NB4 (cell line): ENCODE measurements around the gene SH3D19.

Experiments
- DNase-seq: peaks from one replicate; pipeline ENCODE4 v3.0.0; 2010; ENCODE audit warnings: low read depth
- H3K4me3 ChIP-seq: one replicate; pipeline ENCODE4 v1.5.1; 2011; ENCODE audit warnings: mild to moderate bottlenecking, low read depth, low read length, moderate library complexity
- MYC ChIP-seq: IDR thresholded peaks from 2 replicates; pipeline ENCODE4 v1.6.1; 2011; ENCODE audit warnings: low read depth, low read length
- POLR2A ChIP-seq: IDR thresholded peaks from 2 replicates; pipeline ENCODE4 v1.6.1; 2011; ENCODE audit warnings: mild to moderate bottlenecking; ENCODE audit not compliant: insufficient read length; ENCODE audit errors: extremely low read depth
- TF ChIP-seq, protein P1 (sequence below): IDR thresholded peaks from one replicate; pipeline ENCODE4 v1.5.1; 2012; ENCODE audit warnings: low read depth, low read length
- TF ChIP-seq, protein P2 (sequence below): IDR thresholded peaks from 2 replicates; pipeline ENCODE4 v1.6.1; 2011; ENCODE audit warnings: low read depth, low read length

Gene SH3D19

DNA sequence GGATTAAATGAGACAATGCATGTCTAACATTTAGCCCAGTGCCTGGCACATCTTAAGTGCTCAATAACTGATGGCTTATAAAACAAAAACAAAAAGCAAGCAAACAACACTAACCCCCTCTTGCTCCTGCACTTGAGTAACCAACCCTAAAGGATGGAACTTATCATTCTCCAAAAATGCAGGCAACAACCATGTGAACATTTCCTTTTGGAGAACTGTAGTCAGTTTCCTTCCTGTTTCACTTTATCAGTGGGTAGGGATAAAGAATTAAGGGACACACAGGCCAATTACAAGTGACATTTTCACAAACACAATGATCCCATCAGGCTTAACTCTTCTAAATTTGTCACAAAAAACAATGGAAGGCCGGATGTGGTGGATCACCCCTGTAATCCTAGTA lies 195.6 kb downstream of the SH3D19 start:
- DNase-seq: no peak
- TF ChIP-seq, protein P1, sequence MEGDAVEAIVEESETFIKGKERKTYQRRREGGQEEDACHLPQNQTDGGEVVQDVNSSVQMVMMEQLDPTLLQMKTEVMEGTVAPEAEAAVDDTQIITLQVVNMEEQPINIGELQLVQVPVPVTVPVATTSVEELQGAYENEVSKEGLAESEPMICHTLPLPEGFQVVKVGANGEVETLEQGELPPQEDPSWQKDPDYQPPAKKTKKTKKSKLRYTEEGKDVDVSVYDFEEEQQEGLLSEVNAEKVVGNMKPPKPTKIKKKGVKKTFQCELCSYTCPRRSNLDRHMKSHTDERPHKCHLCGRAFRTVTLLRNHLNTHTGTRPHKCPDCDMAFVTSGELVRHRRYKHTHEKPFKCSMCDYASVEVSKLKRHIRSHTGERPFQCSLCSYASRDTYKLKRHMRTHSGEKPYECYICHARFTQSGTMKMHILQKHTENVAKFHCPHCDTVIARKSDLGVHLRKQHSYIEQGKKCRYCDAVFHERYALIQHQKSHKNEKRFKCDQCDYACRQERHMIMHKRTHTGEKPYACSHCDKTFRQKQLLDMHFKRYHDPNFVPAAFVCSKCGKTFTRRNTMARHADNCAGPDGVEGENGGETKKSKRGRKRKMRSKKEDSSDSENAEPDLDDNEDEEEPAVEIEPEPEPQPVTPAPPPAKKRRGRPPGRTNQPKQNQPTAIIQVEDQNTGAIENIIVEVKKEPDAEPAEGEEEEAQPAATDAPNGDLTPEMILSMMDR: no peak
- TF ChIP-seq POLR2A (no peak), MYC (no peak)
- TF ChIP-seq, protein P2, sequence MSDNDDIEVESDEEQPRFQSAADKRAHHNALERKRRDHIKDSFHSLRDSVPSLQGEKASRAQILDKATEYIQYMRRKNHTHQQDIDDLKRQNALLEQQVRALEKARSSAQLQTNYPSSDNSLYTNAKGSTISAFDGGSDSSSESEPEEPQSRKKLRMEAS: no peak
- H3K4me3 ChIP-seq: no peak overlapping the region

DNA sequence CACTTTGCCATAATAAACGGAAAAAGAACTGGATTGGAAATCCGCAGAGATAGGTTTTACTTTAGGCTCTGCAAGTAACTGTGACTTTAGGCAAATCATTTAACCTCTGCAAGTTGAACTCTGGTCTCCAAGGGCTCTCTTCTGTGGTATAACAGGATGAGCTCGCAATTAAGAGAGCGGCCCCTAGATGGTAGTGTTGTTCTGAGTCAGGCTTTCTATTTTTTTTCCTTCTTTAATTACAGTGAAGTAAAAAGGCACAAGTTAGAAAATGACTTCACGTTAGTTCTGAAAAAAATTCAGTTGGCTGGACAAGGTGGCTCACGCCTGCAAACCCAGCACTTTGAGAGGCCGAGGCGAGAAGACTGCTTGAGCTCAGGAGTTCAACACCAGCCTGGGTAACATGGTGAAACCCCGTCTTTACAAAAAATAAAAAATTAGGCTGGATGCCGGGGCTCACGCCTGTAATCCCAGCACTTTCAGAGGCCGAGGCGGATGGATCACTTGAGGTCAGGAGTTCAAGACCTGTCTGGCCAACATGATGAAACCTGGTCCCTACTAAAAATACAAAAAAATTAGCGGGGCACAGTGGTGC lies 207.9 kb downstream of the SH3D19 start:
- H3K4me3 ChIP-seq: no peak overlapping the region
- peak; percentile 71 for DNase-seq
- TF ChIP-seq, protein P1: peak; percentile 71
- TF ChIP-seq, protein P2: no peak
- no peak for TF ChIP-seq POLR2A

DNA sequence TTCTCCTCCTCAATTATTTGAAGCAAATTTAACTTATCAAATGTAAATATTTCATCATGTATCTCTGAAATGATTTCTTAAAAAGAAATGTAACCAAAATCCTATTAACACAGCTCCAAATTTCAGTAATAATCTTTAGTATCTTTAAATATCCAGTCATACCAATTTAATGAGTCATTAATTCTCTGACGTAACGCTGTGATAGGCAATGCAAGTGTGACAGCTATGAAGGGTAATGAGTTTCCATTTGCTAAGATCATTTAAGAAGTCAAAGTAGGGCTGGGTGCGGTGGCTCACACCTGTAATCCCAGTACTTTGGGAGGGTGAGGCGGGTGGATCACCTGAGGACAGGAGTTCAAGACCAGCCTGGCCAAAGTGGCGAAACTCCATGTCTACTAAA lies 210.4 kb downstream of the SH3D19 start:
- H3K4me3 ChIP-seq: no peak overlapping the region
- TF ChIP-seq, protein P2: no peak
- TF ChIP-seq POLR2A (no peak), MYC (no peak)
- TF ChIP-seq, protein P1: no peak
- DNase-seq: no peak

DNA sequence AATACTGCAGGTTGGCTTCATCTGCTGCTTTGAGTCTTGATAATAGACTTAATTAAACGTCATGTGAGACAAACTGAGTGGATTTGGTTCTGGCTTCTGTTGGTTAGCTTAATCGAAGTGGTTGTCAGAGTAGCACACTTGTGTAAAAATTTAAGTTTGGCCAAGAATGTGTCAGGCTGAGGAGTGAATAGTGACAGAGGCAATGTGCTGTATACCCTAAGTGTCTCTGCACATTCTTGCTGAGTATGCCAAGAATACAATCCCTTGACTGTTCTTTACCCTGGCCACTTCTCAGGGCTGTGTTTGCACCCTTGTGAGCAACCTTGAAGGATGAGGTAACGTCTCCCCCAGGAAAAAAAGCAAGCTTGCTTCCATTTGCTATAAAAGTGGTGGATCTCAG lies 211.1 kb downstream of the SH3D19 start:
- H3K4me3 ChIP-seq: no peak overlapping the region
- no peak for DNase-seq
- TF ChIP-seq POLR2A (no peak), MYC (no peak)
- TF ChIP-seq, protein P1: no peak
- TF ChIP-seq, protein P2: no peak

DNA sequence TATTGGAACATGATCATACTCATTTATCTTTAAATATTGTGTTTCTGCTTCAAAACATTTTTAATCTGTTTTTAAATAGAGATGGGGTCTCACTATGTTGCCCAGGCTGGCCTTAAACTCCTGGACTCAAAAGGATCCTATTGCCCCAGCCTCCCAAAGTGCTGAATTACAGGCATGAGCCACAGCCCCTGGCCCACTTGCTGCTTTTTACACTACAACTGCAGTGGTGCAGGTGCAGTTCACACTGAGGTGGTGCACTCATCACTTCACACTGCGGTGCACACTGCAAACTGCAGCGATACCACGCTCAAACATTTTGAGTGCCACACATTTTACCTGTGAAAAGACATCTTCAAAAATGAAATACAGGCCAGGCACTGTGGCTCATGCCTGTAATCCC lies 215.2 kb downstream of the SH3D19 start:
- DNase-seq: no peak
- TF ChIP-seq, protein P2: no peak
- TF ChIP-seq MYC: no peak
- TF ChIP-seq, protein P1: no peak
- no peak for TF ChIP-seq POLR2A
- H3K4me3 ChIP-seq: no peak overlapping the region

DNA sequence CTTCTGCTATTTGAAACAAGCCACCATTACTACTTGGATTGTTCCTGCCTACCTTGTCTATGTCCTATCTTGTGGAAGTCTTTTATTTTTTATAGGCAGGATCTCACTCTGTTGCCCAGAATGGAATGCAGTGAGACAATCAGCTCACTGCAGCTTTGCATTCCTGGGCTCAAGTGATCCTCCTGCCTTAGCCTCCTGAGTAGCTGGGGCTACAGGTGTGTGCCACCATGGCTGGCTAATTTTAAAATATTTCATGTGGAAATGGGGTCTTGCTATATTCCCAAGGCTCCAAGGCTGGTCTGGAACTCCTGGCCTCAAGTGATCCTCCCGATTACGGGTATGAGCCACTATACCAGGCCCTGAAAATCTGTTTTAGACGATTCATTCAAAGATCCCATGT lies 218.3 kb downstream of the SH3D19 start:
- DNase-seq: no peak
- no peak for TF ChIP-seq MYC
- H3K4me3 ChIP-seq: no peak overlapping the region
